Activated CD4-positive, alpha-beta T cell treated with anti-CD3 and anti-CD28 coated beads, Interleukin-2, amount 50 U/mL, for 24 hours (primary cell): ENCODE data around the gene CLDN11.

Source experiments
- DNase-seq, 2 donors: peaks; one replicate each; pipeline ENCODE4 v3.0.0-alpha.2; 2020; ENCODE audit warnings: low read depth in 1 of 2, low spot score in 1 of 2

The CLDN11 gene

GRCh38 chr3:170470063-170471016, 51.7 kb downstream of the CLDN11 start:
- no peak for DNase-seq

GRCh38 chr3:170471149-170471548, 52.5 kb downstream of the CLDN11 start:
- DNase-seq = no peak

GRCh38 chr3:170473358-170473757, 54.7 kb downstream of the CLDN11 start:
- no peak for DNase-seq

- no peak for DNase-seq
Observed at GRCh38 chr3:170475092-170475685, 56.5 kb downstream of the CLDN11 start.

- DNase-seq = no peak
Observed at GRCh38 chr3:170476291-170476690, 57.6 kb downstream of the CLDN11 start.

- no peak for DNase-seq
Observed at GRCh38 chr3:170477395-170477794, 58.7 kb downstream of the CLDN11 start.

GRCh38 chr3:170480111-170480510, 61.4 kb downstream of the CLDN11 start:
- DNase-seq = no peak

GRCh38 chr3:170482199-170482598, 63.5 kb downstream of the CLDN11 start:
- no peak for DNase-seq

- no peak for DNase-seq
Observed at GRCh38 chr3:170483485-170484262, 65.0 kb downstream of the CLDN11 start.
